Right renal pelvis (tissue), 4 donors: Measurements from ENCODE around the gene EGFL8. TPM values are rescaled to one million over a fixed set of nuclear protein-coding genes. Genes with fewer than 3 reads are reported as not detected.

Experiments
- polyA plus RNA-seq, 4 donors: library from polyadenylated mRNA; unstranded; fragments of 120-200 nt; gene quantifications; one replicate each; pipeline ENCODE4 v1.2.1, GENCODE V29; 2013; ENCODE audit not compliant: insufficient read length in 4 of 4

EGFL8 gene
- polyA plus RNA-seq, 4 donors = 24.6 to 31.6 (median 27.0) TPM

Other genes starting within 250 kb of the EGFL8 start
- gene C2, start 236.9 kb upstream of the EGFL8 start, polyA plus RNA-seq = 1 to 10 TPM; 3.6 to 5.6 (median 4.3) TPM
- gene CFB, start 218.5 kb upstream of the EGFL8 start, polyA plus RNA-seq = 10 to 100 TPM in 1 of 4 donors, 1 to 10 TPM in 3; 5.0 to 20.8 (median 6.1) TPM
- gene NELFE, start 205.6 kb upstream of the EGFL8 start, polyA plus RNA-seq = 100 to 1,000 TPM in 1 of 4 donors, 10 to 100 TPM in 3; 88.2 to 102 (median 92.2) TPM
- gene SKIC2, start 205.4 kb upstream of the EGFL8 start, polyA plus RNA-seq = 10 to 100 TPM; 41.1 to 51.1 (median 44.7) TPM
- 10 to 100 TPM; 28.9 to 30.7 (median 29.5) TPM for gene DXO, start 192.5 kb upstream of the EGFL8 start, polyA plus RNA-seq
- 10 to 100 TPM; 11.1 to 23.7 (median 14.7) TPM for gene C4A, start 182.5 kb upstream of the EGFL8 start, polyA plus RNA-seq
- 10 to 100 TPM; 13.1 to 21.4 (median 17.3) TPM for gene C4B, start 149.8 kb upstream of the EGFL8 start, polyA plus RNA-seq
- gene CYP21A2, start 126.2 kb upstream of the EGFL8 start, polyA plus RNA-seq = 1 to 10 TPM in 1 of 4 donors, under 1 TPM in 3; 0.27 to 1.2 (median 0.95) TPM
- gene TNXB, start 55.3 kb upstream of the EGFL8 start, polyA plus RNA-seq = 10 to 100 TPM in 1 of 4 donors, 1 to 10 TPM in 3; 3.2 to 11.2 (median 5.0) TPM
- gene ATF6B, start 36.3 kb upstream of the EGFL8 start, polyA plus RNA-seq = 100 to 1,000 TPM in 3 of 4 donors, 10 to 100 TPM in 1; 98.3 to 104 (median 101) TPM
- 1 to 10 TPM; 6.4 to 7.9 (median 7.4) TPM for gene FKBPL, start 34.3 kb upstream of the EGFL8 start, polyA plus RNA-seq
- 1 to 10 TPM; 2.6 to 4.0 (median 3.2) TPM for gene PRRT1, start 12.7 kb upstream of the EGFL8 start, polyA plus RNA-seq
- gene PPT2, start 10.5 kb upstream of the EGFL8 start, polyA plus RNA-seq = 10 to 100 TPM; 33.8 to 39.2 (median 34.8) TPM
- 100 to 1,000 TPM; 103 to 116 (median 108) TPM for gene AGPAT1, start 11.5 kb downstream of the EGFL8 start, polyA plus RNA-seq
- gene RNF5, start 13.8 kb downstream of the EGFL8 start, polyA plus RNA-seq = 100 to 1,000 TPM; 104 to 122 (median 109) TPM
- 10 to 100 TPM; 15.9 to 26.6 (median 19.7) TPM for gene AGER, start 19.7 kb downstream of the EGFL8 start, polyA plus RNA-seq
- 100 to 1,000 TPM; 171 to 198 (median 176) TPM for gene PBX2, start 25.6 kb downstream of the EGFL8 start, polyA plus RNA-seq
- 10 to 100 TPM in 3 of 4 donors, 1 to 10 TPM in 1; 9.9 to 12.9 (median 10.8) TPM for gene GPSM3, start 28.0 kb downstream of the EGFL8 start, polyA plus RNA-seq
- 10 to 100 TPM; 16.1 to 21.6 (median 19.2) TPM for gene NOTCH4, start 59.5 kb downstream of the EGFL8 start, polyA plus RNA-seq
- gene TSBP1, start 207.3 kb downstream of the EGFL8 start, polyA plus RNA-seq = under 1 TPM in 1 of 4 donors, not detected in 3; 0.05 TPM
- 1 to 10 TPM in 1 of 4 donors, under 1 TPM in 2, not detected in 1; 0.19 to 1.3 (median 0.52) TPM for gene BTNL2, start 242.6 kb downstream of the EGFL8 start, polyA plus RNA-seq